Left lung (tissue), 10 donors: ENCODE data around the gene PVR. TPM values are rescaled to one million over a fixed set of nuclear protein-coding genes. Genes with fewer than 3 reads are reported as not detected.
"Not testable (repeated sequence)": the region's sequence is repeated elsewhere in the genome, so short reads cannot be mapped to it uniquely, and the experiment has no call there.

ENCODE experiments used
- ATAC-seq: fragments of 200-7000 bp; cut with Tn5 transposase; one replicate; pipeline ENCODE4 v1.9.1; 2020; ENCODE audit warnings: moderate library complexity
- DNase-seq, 4 donors: peaks; one replicate each; pipeline ENCODE4 v3.0.0-alpha.2; 2013 to 2020
- H3K27ac ChIP-seq, 2 donors: fragments of 200-600 bp; sonication (generic) in 1 of 2; one replicate each; pipeline versions ENCODE4 v1.5.0 to v1.8.0; 2020 to 2021
- H3K27me3 ChIP-seq, 2 donors: fragments of 200-600 bp; sonication (generic) in 1 of 2; one replicate each; pipeline versions ENCODE4 v1.5.0 to v1.8.0; 2020 to 2021
- H3K36me3 ChIP-seq, 2 donors: fragments of 200-600 bp; sonication (generic) in 1 of 2; one replicate each; pipeline versions ENCODE4 v1.5.0 to v1.8.0; 2020 to 2021
- H3K4me1 ChIP-seq, 2 donors: fragments of 200-600 bp; one replicate each; pipeline ENCODE4 v1.8.0; 2021
- H3K4me3 ChIP-seq, 2 donors: fragments of 200-600 bp; sonication (generic) in 1 of 2; one replicate each; pipeline versions ENCODE4 v1.5.0 to v1.8.0; 2020 to 2021; ENCODE audit warnings: mild to moderate bottlenecking in 1 of 2
- H3K9me3 ChIP-seq, 2 donors: fragments of 200-600 bp; sonication (generic) in 1 of 2; one replicate each; pipeline versions ENCODE4 v1.5.0 to v1.8.0; 2020 to 2021
- intact Hi-C, 2 donors: fragments of 100-400 bp; cut with DNase I; formaldehyde crosslinking; loops; one replicate each; pipeline versions ENCODE4 v1.11.2 to v1.14.2; 2022
- polyA plus RNA-seq, 6 donors: library from polyadenylated mRNA; unstranded; fragments of 120-200 nt; gene quantifications; one replicate each; pipeline ENCODE4 v1.2.1, GENCODE V29; 2013; ENCODE audit not compliant: insufficient read length in 6 of 6
- total RNA-seq, 2 donors: library from RNA; stranded (reverse); fragmentation: NEBNext Ultra II Directional; extraction: Animal tissue kit (Norgen Biotek cat#: 25700); gene quantifications; one replicate each; pipeline ENCODE4 v1.2.1, GENCODE V29; 2021
- TF ChIP-seq, protein P1 (sequence below), 2 donors: fragments of 200-600 bp; sonication (generic) in 1 of 2; IDR thresholded peaks; one replicate each; pipeline versions ENCODE4 v1.5.0 to v1.8.0; 2021; ENCODE audit warnings: antibody characterized with exemption in 2 of 2
- donor health status: DM: no; HTN: yes; CAD: no.
- donor health status: DM: no; HTN: no; CAD: no.

Gene PVR
- total and polyA plus RNA-seq, 8 donors: 22.5 to 67.9 (median 28.8) TPM

GRCh38 chr19:44680536-44680935, 36.8 kb downstream of the PVR start:
- Histone ChIP-seq H3K27me3 (no peaks in the 10 kb centered on the region), H3K4me3 (no peak overlapping the region), H3K36me3 (no peaks in the 10 kb centered on the region), H3K4me1 (peaks cover 7 to 36% of the 10 kb centered on the region in 2 donors), H3K27ac (no peak overlapping the region), H3K9me3 (no peaks in the 10 kb centered on the region)
- TF ChIP-seq, protein P1, sequence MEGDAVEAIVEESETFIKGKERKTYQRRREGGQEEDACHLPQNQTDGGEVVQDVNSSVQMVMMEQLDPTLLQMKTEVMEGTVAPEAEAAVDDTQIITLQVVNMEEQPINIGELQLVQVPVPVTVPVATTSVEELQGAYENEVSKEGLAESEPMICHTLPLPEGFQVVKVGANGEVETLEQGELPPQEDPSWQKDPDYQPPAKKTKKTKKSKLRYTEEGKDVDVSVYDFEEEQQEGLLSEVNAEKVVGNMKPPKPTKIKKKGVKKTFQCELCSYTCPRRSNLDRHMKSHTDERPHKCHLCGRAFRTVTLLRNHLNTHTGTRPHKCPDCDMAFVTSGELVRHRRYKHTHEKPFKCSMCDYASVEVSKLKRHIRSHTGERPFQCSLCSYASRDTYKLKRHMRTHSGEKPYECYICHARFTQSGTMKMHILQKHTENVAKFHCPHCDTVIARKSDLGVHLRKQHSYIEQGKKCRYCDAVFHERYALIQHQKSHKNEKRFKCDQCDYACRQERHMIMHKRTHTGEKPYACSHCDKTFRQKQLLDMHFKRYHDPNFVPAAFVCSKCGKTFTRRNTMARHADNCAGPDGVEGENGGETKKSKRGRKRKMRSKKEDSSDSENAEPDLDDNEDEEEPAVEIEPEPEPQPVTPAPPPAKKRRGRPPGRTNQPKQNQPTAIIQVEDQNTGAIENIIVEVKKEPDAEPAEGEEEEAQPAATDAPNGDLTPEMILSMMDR (IDR thresholded peaks at IDR 0.05): no peak
- DNase-seq: peak in 1 of 4 donors; percentile 10
- no peak for ATAC-seq
- intact Hi-C loops: no loop called here

DNA sequence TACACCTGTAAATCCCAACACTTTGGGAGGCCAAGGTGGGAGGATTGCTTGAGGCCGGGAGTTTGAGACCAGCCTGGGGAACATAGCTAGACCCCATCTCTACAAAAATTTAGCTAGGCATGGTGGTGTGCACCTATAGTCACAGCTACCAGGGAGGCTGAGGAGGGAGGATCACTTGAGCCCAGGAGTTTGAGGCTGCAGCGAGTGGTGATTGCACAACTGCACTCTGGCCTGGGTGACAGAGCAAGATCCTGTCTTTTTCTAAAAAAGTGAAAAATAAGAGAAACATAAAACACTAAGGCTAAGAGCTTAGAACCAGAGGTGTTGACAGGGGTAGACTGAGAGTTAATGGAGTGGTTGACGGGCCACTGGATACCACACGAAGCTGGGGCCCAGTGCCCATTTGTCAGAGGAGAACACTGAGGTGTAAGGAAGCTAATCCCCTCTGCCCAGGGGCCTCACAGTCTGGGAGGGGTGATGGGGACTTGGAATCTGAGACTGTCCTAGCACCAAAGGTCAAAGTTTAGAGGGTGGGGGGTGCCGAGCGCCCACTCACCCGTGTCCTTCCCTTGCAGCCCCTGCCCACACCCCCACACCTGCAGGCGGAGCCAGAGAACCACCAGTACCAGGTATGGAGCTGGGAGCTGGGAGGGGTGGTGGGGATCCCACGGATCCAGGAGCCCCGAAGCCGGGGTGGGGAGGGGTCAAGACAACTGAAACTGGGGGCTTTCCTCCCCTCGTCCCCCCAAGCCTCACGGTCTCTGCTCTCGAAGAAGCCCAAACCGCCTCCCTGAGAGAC, 38.5 kb downstream of the PVR start:
- ATAC-seq: no peak
- H3K27me3 ChIP-seq: no peaks in the 10 kb centered on the region
- TF ChIP-seq, protein P1 (IDR thresholded peaks at IDR 0.05): no peak
- H3K27ac ChIP-seq: peak overlapping the region in 1 of 2 donors; percentile 8
- intact Hi-C loops: no loop called here
- no peaks in the 10 kb centered on the region for H3K36me3 ChIP-seq
- H3K4me1 ChIP-seq: peaks cover 11 to 52% of the 10 kb centered on the region in 2 donors
- H3K9me3 ChIP-seq: no peaks in the 10 kb centered on the region
- DNase-seq: peak in 1 of 4 donors; percentile 51
- H3K4me3 ChIP-seq: no peak overlapping the region

DNA sequence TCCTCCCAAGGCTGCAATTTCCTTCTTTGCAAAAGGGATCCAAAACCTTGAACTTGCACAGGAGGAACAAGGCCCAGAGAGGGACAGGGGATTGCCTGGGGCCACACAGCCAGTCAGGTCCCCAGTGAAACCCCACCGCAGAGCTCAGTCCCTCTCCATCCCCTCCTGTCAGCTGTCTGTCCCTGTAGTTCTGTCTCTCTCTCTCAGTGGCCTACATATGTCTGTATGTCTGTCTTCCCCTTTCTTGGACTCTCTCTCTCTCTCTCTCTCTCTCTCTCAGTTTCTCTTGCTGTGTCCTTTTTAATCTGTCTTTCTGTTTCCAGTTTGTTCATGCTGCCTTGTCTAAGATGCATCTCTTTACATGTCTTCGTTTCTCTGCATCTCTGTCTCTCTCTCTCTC, 39.1 kb downstream of the PVR start:
- Histone ChIP-seq H3K4me1 (peaks cover 15 to 54% of the 10 kb centered on the region in 2 donors), H3K9me3 (no peaks in the 10 kb centered on the region), H3K27ac (peak overlapping the region in 1 of 2 donors; percentile 8), H3K36me3 (no peaks in the 10 kb centered on the region), H3K27me3 (no peaks in the 10 kb centered on the region), H3K4me3 (no peak overlapping the region)
- ATAC-seq: no peak
- no peak for DNase-seq
- TF ChIP-seq, protein P1 (IDR thresholded peaks at IDR 0.05): no peak
- intact Hi-C loops: no loop called here

- Histone ChIP-seq H3K9me3 (no peaks in the 10 kb centered on the region), H3K27me3 (no peaks in the 10 kb centered on the region), H3K4me3 (no peak overlapping the region), H3K27ac (no peak overlapping the region), H3K4me1 (peaks cover 16 to 62% of the 10 kb centered on the region in 2 donors), H3K36me3 (no peaks in the 10 kb centered on the region)
- intact Hi-C loops: no loop called here
- DNase-seq: peak in 1 of 4 donors; percentile 70
- ATAC-seq: no peak
- TF ChIP-seq, protein P1 (IDR thresholded peaks at IDR 0.05): no peak
Observed at GRCh38 chr19:44683434-44684210, 39.9 kb downstream of the PVR start.

- intact Hi-C loops: not testable (repeated sequence)
Observed at GRCh38 chr19:44684396-44684795, 40.7 kb downstream of the PVR start.

More at GRCh38 chr19:44684396-44684795, 40.7 kb downstream of the PVR start:
- DNase-seq, H3K27me3 ChIP-seq, H3K4me3 ChIP-seq, H3K9me3 ChIP-seq, H3K36me3 ChIP-seq, ATAC-seq: not testable (repeated sequence)
- peak overlapping the region; percentile 70 to 88 for H3K27ac ChIP-seq
- peaks cover 16 to 70% of the 10 kb centered on the region in 2 donors for H3K4me1 ChIP-seq
